PC-3 (cell line): ENCODE results near the gene FER1L5. TPM values are rescaled to one million over a fixed set of nuclear protein-coding genes. Genes with fewer than 3 reads are reported as not detected.

Source experiments
- ATAC-seq: fragments of 200-7000 bp; cut with Tn5 transposase; 2 replicates; pipeline ENCODE4 v1.9.1; 2020; ENCODE audit warnings: mild to moderate bottlenecking, moderate library complexity
- BruUV-seq: library from RNA; stranded (reverse); fragments of 400-500 nt; replicated peaks from 2 replicates; lab custom pipeline; 2021; lab: Mats Ljungman, UMichigan
- CTCF ChIA-PET: fragments of 300-600 bp; sonication (Branson Sonifier 250); formaldehyde crosslinking; loops from one replicate; lab custom pipeline; 2022; ENCODE audit warnings: antibody characterized with exemption; lab: Charles Lee
- POLR2A ChIA-PET: fragments of 300-600 bp; sonication (Branson Sonifier 250); formaldehyde crosslinking; loops from one replicate; lab custom pipeline; 2022; ENCODE audit warnings: antibody characterized with exemption; ENCODE audit not compliant: unreplicated experiment; lab: Charles Lee
- DNase-seq: peaks from one replicate; pipeline ENCODE4 v3.0.0-alpha.2; 2015
- H2AFZ ChIP-seq: fragments of 300-600 bp; sonication (generic); 2 replicates; pipeline ENCODE4 v1.6.0; 2016; ENCODE audit warnings: antibody characterized with exemption, low read length
- H3F3A ChIP-seq: fragments of 300-600 bp; sonication (generic); one replicate; pipeline ENCODE4 v1.6.0; 2017; ENCODE audit warnings: antibody characterized with exemption, low read length, control low read depth, mild to moderate bottlenecking; ENCODE audit not compliant: unreplicated experiment
- H3K27ac ChIP-seq: fragments of 300-600 bp; sonication (generic); 2 replicates; pipeline ENCODE4 v1.5.1; 2016; ENCODE audit warnings: mild to moderate bottlenecking, low read length
- H3K27me3 ChIP-seq: fragments of 300-600 bp; sonication (generic); 2 replicates; pipeline ENCODE4 v1.6.1; 2016; ENCODE audit warnings: low read length, mixed read lengths
- H3K36me3 ChIP-seq: fragments of 300-600 bp; sonication (generic); 2 replicates; pipeline ENCODE4 v1.6.1; 2016; ENCODE audit warnings: low read depth, mixed run types, low read length, mixed read lengths
- H3K4me1 ChIP-seq: fragments of 300-600 bp; sonication (generic); 2 replicates; pipeline ENCODE4 v1.5.1; 2016; ENCODE audit warnings: low read length; ENCODE audit not compliant: insufficient read depth
- H3K4me2 ChIP-seq: fragments of 300-600 bp; sonication (generic); 2 replicates; pipeline ENCODE4 v1.6.0; 2016; ENCODE audit warnings: low read length
- H3K4me3 ChIP-seq: fragments of 300-600 bp; sonication (generic); 2 replicates; pipeline ENCODE4 v1.5.1; 2016; ENCODE audit warnings: mild to moderate bottlenecking, low read length, mixed read lengths
- H3K79me2 ChIP-seq: fragments of 300-600 bp; sonication (generic); 2 replicates; pipeline ENCODE4 v1.6.1; 2017; ENCODE audit warnings: low read length, mixed read lengths
- H3K9ac ChIP-seq: fragments of 300-600 bp; sonication (generic); 2 replicates; pipeline ENCODE4 v1.6.0; 2016; ENCODE audit warnings: mild to moderate bottlenecking, low read length
- H3K9me2 ChIP-seq: fragments of 300-600 bp; sonication (generic); replicated peaks from 2 replicates; pipeline ENCODE4 v1.6.1; 2016; ENCODE audit warnings: mixed run types, low read length, mixed read lengths
- H3K9me3 ChIP-seq: fragments of 300-600 bp; sonication (generic); 2 replicates; pipeline ENCODE4 v1.6.1; 2016; ENCODE audit warnings: low read length, mixed read lengths
- H4K20me1 ChIP-seq: fragments of 300-600 bp; sonication (generic); 2 replicates; pipeline ENCODE4 v1.6.1; 2016; ENCODE audit warnings: low read length, mixed read lengths
- EZH2 ChIP-seq: fragments of 300-600 bp; sonication (generic); IDR thresholded peaks from one replicate; pipeline ENCODE4 v1.6.1; 2017; ENCODE audit warnings: antibody characterized with exemption, mild to moderate bottlenecking, low read length; ENCODE audit not compliant: unreplicated experiment
- EZH2phosphoT487 ChIP-seq: fragments of 300-600 bp; sonication (generic); IDR thresholded peaks from 2 replicates; pipeline ENCODE4 v1.6.1; 2018; ENCODE audit warnings: mild to moderate bottlenecking, antibody characterized with exemption, low read length, borderline replicate concordance
- intact Hi-C: fragments of 100-400 bp; cut with micrococcal nuclease; formaldehyde crosslinking; loops from 2 replicates; pipeline ENCODE4 v1.9.0; 2023
- total RNA-seq: library from RNA; depleted of rRNA; stranded (reverse); fragments of >200 nt; gene quantifications from 2 replicates; pipeline ENCODE4 v1.2.3, GENCODE V29; 2014
- TF ChIP-seq, protein P1 (sequence below): fragments of 300-600 bp; sonication (generic); conservative IDR thresholded peaks from 2 replicates; pipeline ENCODE4 v1.5.1; 2017; ENCODE audit warnings: antibody characterized with exemption, low read depth, mild to moderate bottlenecking, low read length

The FER1L5 gene
- total RNA-seq, 1 experiment from 2014 or later, result not detected

DNA sequence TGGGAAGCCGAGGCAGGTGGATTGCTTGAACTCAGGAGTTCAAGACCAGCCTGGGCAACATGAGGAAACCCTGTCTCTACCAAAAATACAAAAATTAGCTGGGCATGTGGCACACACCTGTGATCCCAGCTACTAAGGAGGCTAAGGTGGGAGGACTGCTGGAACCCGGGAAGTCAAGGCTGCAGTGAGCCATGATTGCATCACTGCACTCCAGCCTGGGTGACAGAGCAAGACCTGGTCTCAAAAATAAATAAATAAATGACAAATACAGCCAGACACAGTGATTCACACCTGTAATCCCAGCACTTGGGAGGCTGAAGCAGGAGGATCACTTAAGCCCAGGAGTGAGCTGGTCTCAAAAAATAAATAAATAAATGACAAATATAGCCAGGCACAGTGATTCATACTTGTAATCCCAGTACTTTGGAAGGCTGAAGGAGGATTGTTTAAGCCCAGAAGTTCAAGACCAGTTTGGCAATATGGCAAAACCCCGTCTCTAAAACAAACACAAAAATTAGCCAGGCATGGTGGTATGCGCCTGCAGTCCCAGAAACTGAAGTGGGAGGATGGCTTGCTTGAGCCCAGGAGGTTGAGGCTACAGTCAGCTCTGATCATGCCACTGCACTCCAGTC is 10.6 kb upstream of the FER1L5 start:
- TF ChIP-seq, protein P1, sequence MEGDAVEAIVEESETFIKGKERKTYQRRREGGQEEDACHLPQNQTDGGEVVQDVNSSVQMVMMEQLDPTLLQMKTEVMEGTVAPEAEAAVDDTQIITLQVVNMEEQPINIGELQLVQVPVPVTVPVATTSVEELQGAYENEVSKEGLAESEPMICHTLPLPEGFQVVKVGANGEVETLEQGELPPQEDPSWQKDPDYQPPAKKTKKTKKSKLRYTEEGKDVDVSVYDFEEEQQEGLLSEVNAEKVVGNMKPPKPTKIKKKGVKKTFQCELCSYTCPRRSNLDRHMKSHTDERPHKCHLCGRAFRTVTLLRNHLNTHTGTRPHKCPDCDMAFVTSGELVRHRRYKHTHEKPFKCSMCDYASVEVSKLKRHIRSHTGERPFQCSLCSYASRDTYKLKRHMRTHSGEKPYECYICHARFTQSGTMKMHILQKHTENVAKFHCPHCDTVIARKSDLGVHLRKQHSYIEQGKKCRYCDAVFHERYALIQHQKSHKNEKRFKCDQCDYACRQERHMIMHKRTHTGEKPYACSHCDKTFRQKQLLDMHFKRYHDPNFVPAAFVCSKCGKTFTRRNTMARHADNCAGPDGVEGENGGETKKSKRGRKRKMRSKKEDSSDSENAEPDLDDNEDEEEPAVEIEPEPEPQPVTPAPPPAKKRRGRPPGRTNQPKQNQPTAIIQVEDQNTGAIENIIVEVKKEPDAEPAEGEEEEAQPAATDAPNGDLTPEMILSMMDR, result no peak
- TF ChIP-seq EZH2phosphoT487, result no peak
- TF ChIP-seq EZH2, result no peak
- Histone ChIP-seq H3K9me3 (no peaks in the 10 kb centered on the region), H3K36me3 (peaks cover 45% of the 10 kb centered on the region), H2AFZ (no peak overlapping the region), H3K4me2 (peak overlapping the region; percentile 72), H4K20me1 (peaks cover 10% of the 10 kb centered on the region; the same call in 1 of the 2 replicates), H3F3A (no peaks in the 10 kb centered on the region), H3K27ac (peak overlapping the region; percentile 76), H3K4me1 (peaks cover 31% of the 10 kb centered on the region), H3K27me3 (no peaks in the 10 kb centered on the region), H3K4me3 (no peak overlapping the region), H3K9ac (no peak overlapping the region), H3K9me2 (no peaks in the 10 kb centered on the region), H3K79me2 (peaks cover 64% of the 10 kb centered on the region)
- no TSS peak for BruUV-seq
- POLR2A ChIA-PET, result no interaction called here
- intact Hi-C loops, result no loop called here
- ATAC-seq, result peak; percentile 75
- DNase-seq, result peak; percentile 90
- CTCF ChIA-PET, result no interaction called here

- H2AFZ ChIP-seq, result no peak overlapping the region
- no peak for TF ChIP-seq EZH2
- TF ChIP-seq, protein P1, result no peak
- no peak for TF ChIP-seq EZH2phosphoT487
- ChIA-PET POLR2A (no interaction called here), CTCF (no interaction called here)
- intact Hi-C loops, result no loop called here
- no peak overlapping the region for H3K9ac ChIP-seq
- peaks cover 10% of the 10 kb centered on the region; the same call in 1 of the 2 replicates for H4K20me1 ChIP-seq
- H3K27me3 ChIP-seq, result no peaks in the 10 kb centered on the region
- BruUV-seq, result no TSS peak
- DNase-seq, result no peak
- H3K79me2 ChIP-seq, result peaks cover 73% of the 10 kb centered on the region
- no peak overlapping the region for H3K27ac ChIP-seq
- H3K9me2 ChIP-seq, result no peaks in the 10 kb centered on the region
- no peak for ATAC-seq
- H3K4me1 ChIP-seq, result peaks cover 35% of the 10 kb centered on the region
- H3F3A ChIP-seq, result no peaks in the 10 kb centered on the region
- H3K36me3 ChIP-seq, result peaks cover 32% of the 10 kb centered on the region
- no peaks in the 10 kb centered on the region for H3K9me3 ChIP-seq
- H3K4me2 ChIP-seq, result no peak overlapping the region
- no peak overlapping the region for H3K4me3 ChIP-seq
These were observed 8.9 kb upstream of the FER1L5 start for GRCh38 chr2:96633641-96634040.

- Histone ChIP-seq H3K27ac (peak overlapping the region; percentile 77), H3K4me1 (peaks cover 30% of the 10 kb centered on the region), H3K36me3 (peaks cover 6% of the 10 kb centered on the region; the same call in 1 of the 2 replicates), H2AFZ (no peak overlapping the region), H3K9me2 (no peaks in the 10 kb centered on the region), H4K20me1 (0 out of 2 replicates have a peak, but pooled peaks cover 5% of the 10 kb centered on the region), H3K9ac (peak overlapping the region; percentile 89), H3K27me3 (no peaks in the 10 kb centered on the region), H3K9me3 (no peaks in the 10 kb centered on the region), H3K4me2 (peak overlapping the region; percentile 98), H3F3A (no peaks in the 10 kb centered on the region), H3K4me3 (peak overlapping the region; percentile 77), H3K79me2 (peaks cover 50% of the 10 kb centered on the region)
- DNase-seq (peak; percentile 16), ATAC-seq (peak; percentile 8; the same call in 1 of the 2 replicates)
- ChIA-PET CTCF (no interaction called here), POLR2A (interaction anchor here (0.6 to 1.1 kb wide), 2 partner anchors 44 to 137 kb away, joined by 5 to 6 read pairs; no protein-coding TSS in a partner anchor)
- no peak for TF ChIP-seq EZH2
- TF ChIP-seq, protein P1, result no peak
- TF ChIP-seq EZH2phosphoT487, result no peak
- intact Hi-C loops, result loop anchor here (5.0 kb wide), 2 partner anchors 126 to 166 kb away; partner anchors contain the start of gene CNNM4
- BruUV-seq, result TSS peak; percentile 28
These were observed 5.9 kb upstream of the FER1L5 start for GRCh38 chr2:96636551-96637171.
